Epithelial cell of esophagus (primary cell): Measurements from ENCODE around the gene OTOP2.

Source experiments
- DNase-seq: peaks from one replicate; pipeline ENCODE4 v3.0.0; 2010; ENCODE audit warnings: low read depth
- H3K4me3 ChIP-seq: 2 replicates; pipeline ENCODE4 v1.5.1; 2011; ENCODE audit warnings: mild to moderate bottlenecking, low read length, control low read depth
- TF ChIP-seq, protein P1 (sequence below): IDR thresholded peaks from 2 replicates; pipeline ENCODE4 v1.5.1; 2011; ENCODE audit warnings: low read depth, mild to moderate bottlenecking, low read length, control low read depth, inconsistent platforms; ENCODE audit not compliant: insufficient read depth; ENCODE audit errors: missing control alignments

OTOP2 gene

GRCh38 chr17:74949455-74950115, 25.5 kb downstream of the OTOP2 start:
- DNase-seq: no peak
- TF ChIP-seq, protein P1, sequence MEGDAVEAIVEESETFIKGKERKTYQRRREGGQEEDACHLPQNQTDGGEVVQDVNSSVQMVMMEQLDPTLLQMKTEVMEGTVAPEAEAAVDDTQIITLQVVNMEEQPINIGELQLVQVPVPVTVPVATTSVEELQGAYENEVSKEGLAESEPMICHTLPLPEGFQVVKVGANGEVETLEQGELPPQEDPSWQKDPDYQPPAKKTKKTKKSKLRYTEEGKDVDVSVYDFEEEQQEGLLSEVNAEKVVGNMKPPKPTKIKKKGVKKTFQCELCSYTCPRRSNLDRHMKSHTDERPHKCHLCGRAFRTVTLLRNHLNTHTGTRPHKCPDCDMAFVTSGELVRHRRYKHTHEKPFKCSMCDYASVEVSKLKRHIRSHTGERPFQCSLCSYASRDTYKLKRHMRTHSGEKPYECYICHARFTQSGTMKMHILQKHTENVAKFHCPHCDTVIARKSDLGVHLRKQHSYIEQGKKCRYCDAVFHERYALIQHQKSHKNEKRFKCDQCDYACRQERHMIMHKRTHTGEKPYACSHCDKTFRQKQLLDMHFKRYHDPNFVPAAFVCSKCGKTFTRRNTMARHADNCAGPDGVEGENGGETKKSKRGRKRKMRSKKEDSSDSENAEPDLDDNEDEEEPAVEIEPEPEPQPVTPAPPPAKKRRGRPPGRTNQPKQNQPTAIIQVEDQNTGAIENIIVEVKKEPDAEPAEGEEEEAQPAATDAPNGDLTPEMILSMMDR: no peak
- H3K4me3 ChIP-seq: no peak overlapping the region

- DNase-seq: peak; percentile 45
- no peak overlapping the region for H3K4me3 ChIP-seq
- TF ChIP-seq, protein P1: no peak
Observed at GRCh38 chr17:74950207-74950606, 26.1 kb downstream of the OTOP2 start.

DNA sequence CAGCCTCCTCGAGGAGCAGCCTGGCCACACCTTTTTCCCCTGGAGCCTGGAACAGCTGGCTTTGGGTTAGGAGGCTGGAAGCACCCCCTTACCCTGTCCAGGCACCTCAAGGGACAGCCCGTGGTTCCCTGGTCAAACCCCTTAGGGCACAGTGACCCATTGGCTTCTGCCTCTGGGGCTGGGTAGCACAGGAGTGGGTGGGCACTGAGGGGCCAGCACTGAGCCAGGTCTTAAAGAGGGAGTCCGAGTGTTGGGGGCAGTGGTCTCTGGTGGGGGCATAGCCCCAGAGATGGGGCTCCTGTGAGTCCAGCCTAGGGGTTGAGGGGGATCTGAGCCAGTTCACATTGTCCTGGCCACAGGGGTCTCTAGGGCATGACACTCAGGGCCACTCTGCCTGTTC, 27.0 kb downstream of the OTOP2 start:
- TF ChIP-seq, protein P1: no peak
- no peak overlapping the region for H3K4me3 ChIP-seq
- DNase-seq: no peak

DNA sequence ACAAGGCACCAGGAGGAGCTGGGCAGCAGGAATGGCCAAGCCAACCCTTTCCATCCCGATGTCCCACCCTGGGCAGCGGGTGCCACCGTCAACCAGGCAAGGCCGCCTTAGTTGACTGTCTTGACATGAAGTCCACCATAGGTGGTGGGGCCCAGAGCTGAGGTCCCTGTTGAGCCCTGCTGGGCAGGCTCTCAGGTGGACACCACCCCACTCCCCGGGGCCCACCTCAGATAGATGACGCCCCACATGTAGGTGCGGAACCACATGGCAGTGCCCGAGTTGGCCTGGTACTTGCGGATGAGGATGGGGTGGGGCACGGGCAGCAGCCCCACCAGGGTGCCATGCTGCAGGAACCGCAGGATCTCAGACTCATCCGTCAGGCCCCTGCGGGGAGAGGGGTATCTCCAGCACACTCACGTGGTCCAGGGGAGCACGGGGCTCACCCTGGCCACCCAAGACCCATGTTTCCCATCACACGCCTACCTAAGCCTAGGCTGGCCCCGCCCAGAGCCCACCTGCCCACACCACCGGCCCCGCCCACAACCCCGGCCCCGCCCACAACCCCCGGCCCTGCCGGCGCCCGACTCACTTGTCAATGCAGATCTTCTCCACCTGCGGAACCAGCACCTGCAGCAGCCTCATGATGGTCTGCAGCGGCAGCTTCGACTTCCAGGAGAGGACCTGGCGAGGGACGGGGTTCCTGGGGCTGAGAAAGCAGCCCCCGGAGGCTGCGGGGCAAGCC, 27.8 kb downstream of the OTOP2 start:
- no peak overlapping the region for H3K4me3 ChIP-seq
- TF ChIP-seq, protein P1: no peak
- no peak for DNase-seq

DNA sequence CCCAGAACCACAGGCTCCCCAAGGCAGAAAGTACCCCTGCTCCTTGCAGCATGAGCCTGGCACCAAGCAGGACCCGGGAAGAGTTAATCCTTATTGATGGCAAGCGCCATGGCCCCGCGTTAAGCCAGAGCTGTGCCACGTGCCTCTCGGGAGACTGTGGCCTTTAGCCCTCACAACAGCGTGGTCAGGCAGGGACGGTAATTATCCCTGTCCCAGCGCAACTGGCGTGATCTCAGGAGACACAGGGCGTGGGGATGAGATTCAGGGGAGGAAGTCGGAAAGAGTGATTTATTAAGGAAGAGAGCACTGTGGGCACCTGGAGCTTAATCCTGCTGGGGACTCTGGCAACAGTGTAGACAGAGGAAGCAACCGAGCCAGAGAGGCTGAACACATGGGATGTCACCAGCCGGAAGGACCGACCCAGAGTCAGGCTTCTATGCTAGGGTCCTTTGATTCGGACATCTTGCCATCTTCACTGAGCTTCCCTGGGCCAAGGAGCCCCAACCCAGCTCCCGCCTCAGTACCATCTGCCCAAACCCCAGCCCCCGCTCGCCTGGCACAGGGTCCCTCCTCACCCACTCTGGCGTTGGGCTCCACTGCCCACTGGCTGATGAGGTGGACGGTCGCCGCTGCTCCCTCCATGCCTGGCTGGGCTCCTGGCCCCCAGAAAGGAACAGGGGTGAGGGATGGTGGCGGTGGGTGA, 28.5 kb downstream of the OTOP2 start:
- no peak overlapping the region for H3K4me3 ChIP-seq
- no peak for DNase-seq
- TF ChIP-seq, protein P1: no peak

- TF ChIP-seq, protein P1: no peak
- DNase-seq: no peak
- H3K4me3 ChIP-seq: no peak overlapping the region
Observed at GRCh38 chr17:74953134-74953687, 29.1 kb downstream of the OTOP2 start.
